Fibroblast of lung (primary cell): ENCODE measurements around the gene PCCB. TPM values are rescaled to one million over a fixed set of nuclear protein-coding genes. Genes with fewer than 3 reads are reported as not detected.

ENCODE experiments used
- DNase-seq, 2 donors: peaks; one replicate each; pipeline versions ENCODE4 v3.0.0 to v3.0.0-alpha.2; 2010; ENCODE audit warnings: low read depth in 2 of 2
- H2AFZ ChIP-seq: 2 replicates; pipeline ENCODE4 v1.5.1; 2012; ENCODE audit warnings: low read length, control low read depth, inconsistent platforms
- H3K27ac ChIP-seq: 2 replicates; pipeline ENCODE4 v1.5.1; 2011; ENCODE audit warnings: low read length, control low read depth; ENCODE audit not compliant: insufficient read depth
- H3K27me3 ChIP-seq: 2 replicates; pipeline ENCODE4 v1.5.1; 2011; ENCODE audit warnings: mild to moderate bottlenecking, low read length; ENCODE audit not compliant: control insufficient read depth, insufficient read depth
- H3K36me3 ChIP-seq: 2 replicates; pipeline ENCODE4 v1.5.1; 2011; ENCODE audit warnings: low read length; ENCODE audit not compliant: control insufficient read depth, insufficient read depth
- H3K4me1 ChIP-seq: 2 replicates; pipeline ENCODE4 v1.5.1; 2011; ENCODE audit warnings: low read length; ENCODE audit not compliant: control insufficient read depth, insufficient read depth; ENCODE audit errors: extremely low read depth
- H3K4me2 ChIP-seq: 2 replicates; pipeline ENCODE4 v1.5.1; 2011; ENCODE audit warnings: low read length, control low read depth; ENCODE audit not compliant: insufficient read depth; ENCODE audit errors: extremely low read depth
- H3K4me3 ChIP-seq, 4 experiments: fragments of 200-600 bp in 1 of 4; sonication (generic) in 1 of 4; replicated peaks in 1 of 4; 2 replicates each; pipeline ENCODE4 v1.5.1; 2011 to 2016; ENCODE audit warnings: low read length in 4 of 4, low read depth in 3 of 4, mild to moderate bottlenecking in 3 of 4, control low read depth in 2 of 4, inconsistent platforms in 1 of 4, mixed read lengths in 1 of 4; ENCODE audit not compliant: insufficient read depth in 1 of 4; ENCODE audit errors: control extremely low read depth in 1 of 4
- H3K79me2 ChIP-seq: 2 replicates; pipeline ENCODE4 v1.5.1; 2012; ENCODE audit warnings: mild to moderate bottlenecking, low read length, inconsistent platforms; ENCODE audit not compliant: control insufficient read depth, insufficient read depth
- H3K9ac ChIP-seq: 2 replicates; pipeline ENCODE4 v1.5.1; 2011; ENCODE audit warnings: mild to moderate bottlenecking, low read length, control low read depth; ENCODE audit not compliant: insufficient read depth
- H3K9me3 ChIP-seq: 2 replicates; pipeline ENCODE4 v1.5.1; 2012; ENCODE audit warnings: low read depth, low read length; ENCODE audit not compliant: control insufficient read depth, insufficient read depth
- H4K20me1 ChIP-seq: 2 replicates; pipeline ENCODE4 v1.5.1; 2011; ENCODE audit warnings: low read length; ENCODE audit not compliant: control insufficient read depth, insufficient read depth; ENCODE audit errors: extremely low read depth
- CTCF ChIP-seq, 2 donors: IDR thresholded peaks in 1 of 2; conservative IDR thresholded peaks in 1 of 2; 1 replicate in 1 of 2; 2 replicates in 1 of 2; pipeline ENCODE4 v1.5.1; 2011 to 2012; ENCODE audit warnings: low read length in 2 of 2, control low read depth in 1 of 2, inconsistent platforms in 1 of 2, low read depth in 1 of 2, mild to moderate bottlenecking in 1 of 2
- EZH2 ChIP-seq: IDR thresholded peaks from 2 replicates; pipeline ENCODE4 v1.5.1; 2012; ENCODE audit warnings: low read length, control low read depth, mild to moderate bottlenecking; ENCODE audit errors: missing control alignments
- polyA plus RNA-seq, 2 donors: library from polyadenylated mRNA; depleted of rRNA in 1 of 2; stranded (reverse) in 1 of 2; unstranded in 1 of 2; fragments of >200 nt; gene quantifications; 2 replicates each; pipeline ENCODE4 v1.2.1, GENCODE V29; 2011 to 2012; ENCODE audit warnings: missing spikeins in 1 of 2
- total RNA-seq: library from RNA; depleted of rRNA; stranded (reverse); fragments of >200 nt; gene quantifications from 2 replicates; pipeline ENCODE4 v1.2.1, GENCODE V29; 2014

The PCCB gene
- total and polyA plus RNA-seq, 2 donors (not counting 1 experiment from before 2014, with no cell fraction given): 56.0 to 81.4 TPM

DNA sequence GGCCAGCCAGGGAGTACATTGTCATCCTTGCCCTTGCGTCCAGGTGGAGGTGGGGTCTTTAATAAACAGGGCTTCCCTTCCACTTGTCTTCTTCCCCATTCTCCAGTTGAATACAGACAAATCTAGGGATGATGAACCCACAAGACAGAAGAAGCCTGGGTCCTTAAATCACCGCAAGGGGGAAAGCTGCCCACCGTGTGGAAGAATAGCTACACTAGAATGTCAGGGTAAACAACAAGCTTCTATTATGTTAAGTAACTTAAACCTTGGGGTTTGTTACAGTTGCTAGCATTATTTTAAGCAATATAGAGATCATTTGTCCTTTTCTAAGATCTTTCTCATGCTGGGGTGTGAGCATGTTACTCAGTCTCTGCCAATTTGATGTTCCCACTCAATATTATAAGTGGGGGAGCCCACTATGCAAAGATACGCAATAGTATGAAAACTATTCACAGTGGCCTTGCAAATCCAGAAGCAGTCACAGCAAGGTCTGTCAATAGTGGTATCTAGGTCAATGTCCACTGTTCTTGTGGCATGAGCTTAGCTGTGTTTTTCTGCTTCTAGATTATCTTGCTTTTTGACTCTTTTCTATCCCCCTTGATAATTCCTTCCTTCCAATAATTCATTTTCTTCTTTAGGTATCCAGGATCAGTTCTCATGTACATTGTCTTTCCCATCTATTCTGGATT lies 12.0 kb upstream of the PCCB start:
- no peak overlapping the region for H3K4me3 ChIP-seq
- H3K27me3 ChIP-seq: peaks cover 9% of the 10 kb centered on the region
- no peaks in the 10 kb centered on the region for H4K20me1 ChIP-seq
- H3K4me2 ChIP-seq: no peak overlapping the region
- TF ChIP-seq CTCF (conservative IDR thresholded peaks at IDR 0.05 in 1 of 2, IDR thresholded peaks at IDR 0.05 in 1 of 2; ENCODE audit: low read depth in 1 of 2, low read length in 2 of 2): no peak
- no peak for TF ChIP-seq EZH2
- H3K27ac ChIP-seq: no peak overlapping the region
- DNase-seq: no peak
- no peaks in the 10 kb centered on the region for H3K79me2 ChIP-seq
- H2AFZ ChIP-seq: no peak overlapping the region
- no peaks in the 10 kb centered on the region for H3K36me3 ChIP-seq
- no peak overlapping the region for H3K9ac ChIP-seq
- H3K9me3 ChIP-seq: no peaks in the 10 kb centered on the region
- no peaks in the 10 kb centered on the region for H3K4me1 ChIP-seq

DNA sequence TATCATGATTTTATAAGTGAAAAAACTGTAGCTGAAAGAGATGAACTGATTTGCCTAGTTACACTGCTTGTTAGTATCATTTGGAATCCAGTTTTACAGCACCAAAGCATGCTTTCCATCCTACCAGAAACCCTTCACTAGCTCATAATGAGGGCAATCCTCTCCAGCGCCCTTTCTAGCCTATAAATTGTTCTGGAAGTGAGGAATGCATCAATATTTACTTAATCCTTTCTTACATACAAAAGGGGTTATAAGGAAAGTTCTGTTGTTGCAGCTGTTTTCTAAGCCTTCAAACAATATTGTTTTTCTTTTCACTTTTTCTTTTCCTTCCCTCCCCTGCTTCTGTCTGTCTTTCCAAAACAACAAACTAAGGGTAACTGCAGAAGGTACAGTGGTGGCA lies 11.0 kb upstream of the PCCB start:
- Histone ChIP-seq H3K27ac (no peak overlapping the region), H3K4me3 (no peak overlapping the region), H3K36me3 (no peaks in the 10 kb centered on the region), H3K9ac (no peak overlapping the region), H2AFZ (no peak overlapping the region), H3K4me1 (no peaks in the 10 kb centered on the region), H3K4me2 (no peak overlapping the region), H3K9me3 (no peaks in the 10 kb centered on the region), H4K20me1 (no peaks in the 10 kb centered on the region), H3K27me3 (peaks cover 9% of the 10 kb centered on the region), H3K79me2 (no peaks in the 10 kb centered on the region)
- no peak for DNase-seq
- TF ChIP-seq CTCF (conservative IDR thresholded peaks at IDR 0.05 in 1 of 2, IDR thresholded peaks at IDR 0.05 in 1 of 2; ENCODE audit: low read depth in 1 of 2, low read length in 2 of 2) (no peak), EZH2 (no peak)

- no peaks in the 10 kb centered on the region for H3K27me3 ChIP-seq
- H3K36me3 ChIP-seq: no peaks in the 10 kb centered on the region
- H4K20me1 ChIP-seq: no peaks in the 10 kb centered on the region
- H2AFZ ChIP-seq: no peak overlapping the region
- H3K79me2 ChIP-seq: no peaks in the 10 kb centered on the region
- no peak overlapping the region for H3K4me2 ChIP-seq
- H3K4me3 ChIP-seq: no peak overlapping the region
- H3K9me3 ChIP-seq: no peaks in the 10 kb centered on the region
- no peak for DNase-seq
- H3K9ac ChIP-seq: no peak overlapping the region
- no peak for TF ChIP-seq EZH2
- no peak for TF ChIP-seq CTCF (conservative IDR thresholded peaks at IDR 0.05 in 1 of 2, IDR thresholded peaks at IDR 0.05 in 1 of 2; ENCODE audit: low read depth in 1 of 2, low read length in 2 of 2)
- no peaks in the 10 kb centered on the region for H3K4me1 ChIP-seq
- H3K27ac ChIP-seq: no peak overlapping the region
Observed at GRCh38 chr3:136245691-136246090, 4.4 kb upstream of the PCCB start.
